ENCODE measurements around the gene PDP2.

The PDP2 gene

DNA sequence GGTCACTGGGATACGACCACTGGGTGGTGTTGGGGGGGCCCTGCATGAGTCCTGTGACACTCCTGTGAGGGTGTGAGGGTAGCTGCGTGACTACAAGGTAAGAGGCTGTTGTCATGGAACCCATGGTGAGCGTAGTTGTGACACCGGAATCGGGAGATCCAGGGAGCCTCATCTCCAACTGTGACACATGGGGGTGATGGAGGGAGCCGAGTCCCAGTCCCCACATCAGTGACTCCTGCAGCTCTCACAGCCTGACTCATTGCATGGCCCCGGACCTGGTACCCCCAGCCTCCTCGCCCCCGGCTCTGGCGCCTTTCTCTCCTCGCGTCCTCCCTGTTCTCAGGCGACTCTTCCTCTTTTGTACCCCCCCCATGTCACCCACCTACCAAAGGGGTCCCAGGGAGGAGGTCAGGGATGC lies 24.1 kb downstream of the PDP2 start:
- no peak for DNase-seq (ENCODE audit: low spot score)

DNA sequence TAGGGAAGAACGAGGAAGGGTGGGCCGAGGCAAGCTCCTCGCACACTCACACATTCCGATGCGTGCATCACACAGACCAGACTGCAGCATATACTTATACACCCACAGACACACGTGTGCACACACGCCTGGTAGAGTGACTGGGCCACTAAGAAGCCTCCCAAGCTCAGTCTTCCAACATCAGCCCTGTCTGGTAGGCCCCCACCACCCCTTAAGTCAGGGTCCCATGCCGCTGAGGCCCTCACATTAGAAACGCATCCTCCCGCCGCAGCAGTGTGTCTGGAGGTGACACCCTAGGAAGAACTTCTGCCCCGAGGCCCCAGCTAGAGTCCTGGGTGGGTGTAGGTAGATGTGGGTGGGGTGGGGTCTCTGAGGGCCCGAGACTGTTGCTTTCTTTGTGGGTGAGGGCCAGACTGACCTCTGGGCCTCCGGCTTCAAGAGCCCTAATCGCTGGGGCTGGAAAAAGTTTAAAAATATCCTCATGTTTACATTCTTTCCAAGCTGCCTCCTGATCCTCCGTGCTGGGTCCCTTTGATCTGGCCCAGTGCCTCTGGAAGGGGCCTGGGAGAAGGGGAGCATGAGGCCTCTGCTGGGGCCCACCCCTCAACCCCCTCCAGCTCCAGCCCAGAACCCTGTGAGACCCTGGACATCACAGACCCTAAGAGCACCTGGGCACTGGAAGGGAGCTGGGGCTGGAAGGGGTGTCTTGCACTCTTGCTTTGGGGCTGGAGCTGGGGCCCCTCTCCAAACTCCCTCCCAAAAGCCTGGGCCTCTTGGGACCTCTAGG lies 24.7 kb downstream of the PDP2 start:
- DNase-seq (ENCODE audit: low spot score): no peak

GRCh38 chr16:66905633-66906539 lies 25.6 kb downstream of the PDP2 start:
- DNase-seq (ENCODE audit: low spot score): peak; percentile 65

DNA sequence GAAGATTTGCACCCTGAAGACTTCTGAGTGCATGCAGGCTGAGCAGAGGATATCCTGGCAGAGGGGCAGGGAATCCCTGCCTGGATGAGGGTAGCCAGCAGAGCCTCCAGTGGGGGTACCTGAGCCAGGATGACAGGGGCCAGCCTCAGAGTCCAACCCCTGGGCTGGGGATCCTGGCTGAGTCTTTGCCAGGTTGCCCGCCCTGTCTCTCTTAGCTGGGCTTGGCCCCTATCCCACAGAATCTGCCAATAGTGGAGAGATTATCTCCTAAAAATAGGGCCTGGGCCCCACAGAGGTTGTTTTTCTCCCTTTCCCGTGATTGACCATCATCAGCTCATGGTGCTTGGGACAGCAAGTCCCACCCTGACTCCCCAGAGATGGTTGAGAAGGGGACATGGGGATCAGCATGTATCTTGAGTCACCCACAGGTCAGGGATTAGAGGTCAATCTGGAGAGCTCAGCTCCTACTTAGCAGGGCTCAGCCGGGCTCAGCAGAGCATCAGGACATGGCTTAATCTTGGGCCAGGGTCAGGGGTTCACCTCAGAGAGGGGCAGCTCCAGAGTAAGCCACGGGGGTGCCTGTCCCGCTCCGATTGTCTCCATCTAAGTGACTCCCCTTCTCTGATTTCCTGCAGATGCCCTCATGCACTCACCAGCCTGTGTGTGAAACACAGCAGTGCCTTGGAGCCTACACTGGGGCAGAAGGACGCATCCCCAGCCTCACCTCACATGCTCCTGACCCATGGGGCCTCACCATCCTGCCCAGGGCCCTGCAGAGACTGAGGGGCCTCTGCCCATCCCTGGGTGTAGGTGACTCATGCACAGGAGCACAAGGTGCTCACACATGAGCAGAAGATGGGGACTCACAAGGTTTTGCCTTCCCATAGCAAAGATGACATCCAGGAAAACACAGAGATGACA lies 26.9 kb downstream of the PDP2 start:
- no peak for DNase-seq (ENCODE audit: low spot score)

DNA sequence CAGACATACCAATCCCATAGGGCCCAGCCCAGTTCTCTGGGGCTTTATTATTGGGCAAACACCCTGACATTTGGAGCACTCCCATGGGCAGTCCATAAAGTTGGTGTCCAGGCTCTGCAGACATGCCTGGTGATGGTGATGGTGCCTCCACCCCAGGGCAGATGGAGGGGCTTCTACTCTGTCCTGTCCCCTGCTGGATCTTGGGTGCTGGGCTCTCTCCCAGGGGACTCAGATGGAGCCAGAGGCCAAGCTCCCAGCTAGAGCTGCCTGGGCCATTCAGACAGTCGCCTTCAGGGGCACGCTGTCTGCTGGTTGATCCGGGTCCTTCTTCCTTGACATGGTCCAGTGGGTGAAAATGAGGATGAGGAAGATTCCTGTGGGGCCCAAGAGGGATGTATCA lies 27.8 kb downstream of the PDP2 start:
- DNase-seq (ENCODE audit: low spot score): no peak

DNA sequence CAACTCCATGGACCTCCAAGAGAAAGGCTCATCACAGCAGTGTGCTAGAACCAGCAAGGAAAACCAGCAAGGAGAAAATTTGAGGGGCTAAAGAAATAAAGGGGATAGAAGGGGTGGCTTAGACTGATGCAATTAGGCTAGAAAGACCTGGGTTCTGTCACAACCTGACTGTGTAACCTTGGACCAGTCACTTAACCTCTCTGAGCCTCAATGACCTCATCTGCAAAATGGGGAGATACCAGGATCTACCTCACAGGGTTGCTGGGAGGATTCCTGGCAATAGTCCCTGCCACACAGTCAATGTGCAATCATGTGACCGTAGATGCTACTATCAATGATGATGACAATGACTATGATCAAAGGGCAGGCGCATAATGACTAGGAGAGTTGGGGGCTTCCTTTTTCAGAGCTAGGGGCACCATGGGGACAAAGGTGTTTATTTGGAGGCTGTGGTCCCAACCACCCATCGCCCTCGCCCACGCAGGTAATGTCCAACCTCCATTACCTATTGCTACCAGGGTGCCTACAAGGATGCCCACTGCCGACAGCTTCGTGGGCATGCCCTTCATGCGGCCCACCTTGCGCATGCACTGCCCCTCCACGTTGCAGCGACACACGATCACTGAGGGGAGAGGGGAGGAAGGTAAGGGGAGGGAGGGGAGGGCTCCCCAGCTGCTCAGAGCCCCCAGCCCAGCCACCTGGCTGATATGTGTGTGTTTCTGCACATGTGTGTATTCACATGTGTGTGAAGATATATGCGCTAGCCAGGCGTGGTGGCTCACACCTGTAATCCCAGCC lies 28.6 kb downstream of the PDP2 start:
- DNase-seq (ENCODE audit: low spot score): no peak

DNA sequence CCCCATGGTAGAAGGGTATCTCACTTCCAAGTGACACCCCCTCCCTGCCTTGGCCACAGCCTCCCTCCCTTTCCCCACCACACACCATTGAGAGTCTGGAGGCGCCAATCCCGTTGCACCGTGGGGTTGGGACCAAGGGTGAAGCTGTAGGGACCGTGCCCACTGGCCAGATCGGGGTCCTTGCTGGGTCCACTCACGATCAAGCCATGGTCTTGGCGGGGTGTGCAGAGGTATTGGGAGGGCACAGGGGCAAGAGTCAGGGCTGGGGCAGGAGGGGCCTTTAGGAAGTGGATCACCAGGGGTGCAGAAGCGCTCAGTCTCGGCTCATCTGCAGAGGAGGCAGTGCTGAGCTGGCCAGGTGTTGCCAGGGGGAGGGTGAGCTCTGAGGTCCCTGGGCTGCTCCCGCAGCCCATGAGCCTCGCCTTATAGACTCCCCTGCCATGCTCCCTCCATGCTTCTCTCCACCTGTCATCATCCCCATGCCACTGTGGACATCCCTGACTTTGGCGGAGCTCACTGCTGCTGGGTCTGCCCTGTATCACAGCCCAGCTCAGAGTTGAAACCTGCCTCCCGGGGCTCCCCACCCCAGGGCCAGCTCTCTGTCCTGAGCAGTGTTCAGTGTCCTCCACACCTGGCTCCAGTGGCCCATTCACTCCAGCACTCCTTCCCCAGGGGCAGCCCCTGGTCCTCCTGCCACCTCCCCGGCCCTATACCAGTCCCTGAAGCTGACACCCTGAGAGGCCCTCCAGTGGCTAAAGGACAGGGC lies 30.0 kb downstream of the PDP2 start:
- DNase-seq (ENCODE audit: low spot score): no peak

DNA sequence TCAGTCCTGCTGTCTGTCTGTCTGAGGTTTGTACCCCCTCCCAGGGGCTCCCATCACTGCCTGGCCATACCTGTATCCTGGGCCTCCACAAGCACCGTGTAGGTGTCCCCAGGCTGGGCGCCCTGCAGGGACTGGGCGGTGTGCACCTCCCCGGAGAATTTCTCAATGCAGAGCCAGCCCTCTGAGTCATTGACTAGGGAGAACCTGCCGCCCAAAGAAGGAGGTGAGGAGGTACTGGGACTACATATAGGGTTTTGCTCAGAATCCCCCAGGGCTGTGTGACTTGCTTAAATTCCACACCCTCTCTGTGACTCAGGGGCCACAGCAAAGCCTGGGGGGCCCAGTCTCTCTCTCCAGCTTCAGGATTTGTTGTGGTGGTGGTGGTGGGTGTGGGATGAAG lies 30.8 kb downstream of the PDP2 start:
- DNase-seq (ENCODE audit: low spot score): peak; percentile 41

GRCh38 chr16:66911801-66912200 lies 31.5 kb downstream of the PDP2 start:
- DNase-seq (ENCODE audit: low spot score): no peak

GRCh38 chr16:66913081-66913480 lies 32.8 kb downstream of the PDP2 start:
- DNase-seq (ENCODE audit: low spot score): no peak

DNA sequence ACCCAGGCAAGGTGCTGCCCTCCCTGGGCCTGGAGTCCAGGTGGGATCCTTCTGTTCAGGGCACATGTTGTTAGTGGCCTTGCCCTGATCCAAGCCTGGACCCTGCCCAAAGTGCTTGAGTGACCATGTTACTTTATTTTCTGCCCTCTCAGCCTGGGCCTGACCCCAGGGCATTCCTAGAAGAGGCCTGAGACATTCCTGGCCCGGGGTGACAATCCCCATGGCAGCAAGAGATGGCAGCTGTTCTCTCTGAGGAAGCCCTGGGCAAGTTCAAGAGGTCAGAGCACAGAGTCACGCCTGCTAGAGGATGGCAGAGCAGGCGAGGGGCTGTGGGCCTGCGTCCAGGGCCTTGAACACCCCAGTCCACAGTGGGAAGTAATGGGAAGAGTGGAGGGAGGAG lies 33.4 kb downstream of the PDP2 start:
- no peak for DNase-seq (ENCODE audit: low spot score)

DNA sequence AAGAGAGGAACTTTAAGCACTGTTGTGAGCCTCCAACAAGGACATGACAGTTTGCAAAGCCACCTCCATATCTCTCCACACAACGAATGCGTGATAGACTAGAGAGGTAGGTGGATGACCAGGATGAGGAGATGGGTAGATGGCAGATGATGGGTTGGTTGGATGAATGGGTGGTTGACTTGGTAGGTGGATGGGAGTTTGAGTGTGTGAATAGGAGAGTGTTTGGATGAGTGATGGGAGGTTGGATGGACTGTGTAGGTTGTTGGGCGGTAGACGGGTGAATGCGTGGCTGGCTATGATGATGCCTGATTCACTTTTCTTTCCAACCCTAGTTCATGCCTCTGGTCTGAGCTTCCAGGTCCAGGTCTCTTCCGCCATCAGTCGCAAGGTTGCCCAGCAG lies 34.2 kb downstream of the PDP2 start:
- no peak for DNase-seq (ENCODE audit: low spot score)

DNA sequence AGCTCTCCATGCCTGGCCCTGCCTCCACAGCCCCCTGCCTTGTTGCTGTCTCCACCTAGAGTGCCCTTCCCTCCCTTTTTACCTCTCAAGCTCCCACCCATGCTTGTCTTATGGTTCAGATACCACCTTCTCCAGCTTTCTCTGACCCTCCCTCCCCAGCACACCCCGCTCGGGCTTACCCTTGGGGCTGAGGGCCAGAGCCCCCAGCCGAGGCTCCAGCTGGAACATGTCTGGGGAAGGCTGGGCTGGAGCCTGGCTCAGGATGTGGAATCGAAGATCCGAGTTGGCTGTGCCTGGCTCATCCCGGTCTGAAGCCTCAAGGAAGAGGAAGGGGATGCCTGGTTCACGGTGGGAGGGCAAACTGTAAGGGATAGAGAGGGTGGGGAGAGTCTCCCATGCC lies 34.7 kb downstream of the PDP2 start:
- DNase-seq (ENCODE audit: low spot score): no peak

DNA sequence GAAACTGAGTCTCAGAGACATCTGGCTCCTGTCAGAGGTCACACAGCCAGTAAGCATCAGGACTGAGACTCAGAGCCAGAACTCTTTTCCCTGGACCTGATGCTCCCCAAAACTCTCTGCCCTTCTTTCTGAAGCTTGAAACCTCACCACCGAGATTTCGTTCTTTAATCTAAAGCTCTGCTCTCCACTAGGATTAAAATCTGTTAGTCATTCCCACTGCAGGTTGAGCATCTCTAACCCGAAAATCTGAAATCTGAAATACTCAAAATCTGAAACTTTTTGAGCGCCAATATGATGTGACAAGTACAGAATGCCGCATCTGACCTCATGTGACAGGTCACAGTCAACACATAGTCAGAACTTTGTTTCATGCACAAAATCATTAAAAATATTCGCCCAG lies 36.2 kb downstream of the PDP2 start:
- no peak for DNase-seq (ENCODE audit: low spot score)

DNA sequence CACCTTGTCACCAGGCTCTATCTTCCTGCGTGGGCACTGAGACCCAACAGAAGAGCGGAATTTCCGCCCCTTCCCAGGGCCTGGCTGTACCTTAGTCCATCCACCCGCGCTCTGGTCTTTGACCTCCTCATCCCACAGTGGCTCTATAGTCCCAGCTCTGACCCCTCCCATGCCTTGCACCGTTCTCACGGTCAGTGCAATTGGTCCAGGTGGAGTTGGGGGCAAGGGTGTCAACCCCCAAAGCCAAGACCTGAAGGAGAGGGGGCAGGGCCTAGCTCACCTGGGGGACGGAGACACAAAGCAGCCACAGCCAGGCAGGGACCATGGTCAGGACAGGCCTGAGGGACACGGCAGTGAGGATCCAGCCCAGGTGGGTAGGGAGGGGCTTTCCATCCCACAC lies 37.4 kb downstream of the PDP2 start:
- DNase-seq (ENCODE audit: low spot score): no peak

DNA sequence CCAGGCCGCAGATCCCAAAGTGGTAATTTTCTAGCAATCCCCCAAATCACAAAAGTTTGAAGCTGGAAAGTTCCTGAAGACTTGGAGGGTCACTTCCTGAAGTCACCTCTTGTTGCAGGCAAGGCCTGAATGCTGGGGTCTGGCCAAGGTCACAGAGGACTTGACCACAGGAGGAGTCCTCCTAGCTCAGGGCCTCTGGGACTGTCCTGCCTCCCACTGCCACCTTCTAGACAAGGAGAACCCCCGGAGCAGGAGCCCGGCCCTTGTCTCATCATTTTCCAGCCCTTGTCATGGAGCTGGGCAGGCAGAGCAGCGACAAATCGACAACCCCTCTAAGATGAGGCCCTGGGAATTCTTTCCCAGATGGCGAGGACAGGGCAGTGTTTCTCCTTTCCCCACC lies 38.0 kb downstream of the PDP2 start:
- no peak for DNase-seq (ENCODE audit: low spot score)

DNA sequence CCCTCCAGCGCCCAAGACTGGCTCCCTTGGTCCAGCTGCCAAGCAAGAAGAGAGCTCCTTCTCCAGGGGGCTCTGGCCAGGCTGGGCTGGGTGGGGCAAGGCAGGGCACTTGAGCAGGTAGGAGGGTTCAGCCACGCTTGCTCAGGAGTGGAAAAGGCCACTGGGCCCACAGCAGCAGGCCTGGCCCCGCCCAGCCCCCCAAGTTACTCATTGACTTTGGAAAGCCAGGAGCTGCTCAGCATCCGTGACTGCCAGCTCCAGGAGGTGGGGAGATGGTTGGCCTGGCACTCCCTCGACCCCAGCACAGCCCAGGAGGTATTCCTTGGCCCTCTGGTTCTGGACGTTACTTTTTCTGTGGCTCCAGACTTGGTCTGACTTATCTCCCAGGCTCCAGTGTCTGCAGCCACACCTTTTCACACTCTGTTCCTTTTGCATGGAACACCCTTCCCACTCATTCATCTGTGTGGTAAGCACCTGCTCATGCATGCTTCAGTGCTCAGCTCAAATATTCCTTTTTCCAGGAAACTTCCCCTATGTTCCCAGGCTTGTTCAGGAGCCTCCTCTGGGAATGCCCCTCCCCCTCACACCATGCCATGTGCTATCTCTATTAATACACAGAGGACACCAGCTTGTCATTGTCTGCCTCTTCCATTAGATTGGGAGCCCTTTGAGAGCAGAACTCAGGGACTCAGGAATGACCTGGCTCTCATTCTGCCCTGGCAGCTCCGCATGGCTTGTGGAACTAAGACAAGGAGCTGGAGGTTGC lies 38.7 kb downstream of the PDP2 start, which contains the start of gene CDH16:
CDH16 (minus strand) TSS at position 83 of the 766 bp plus-strand sequence. CDS start 820 bp downstream, outside the sequence.
- peak; percentile 93 for DNase-seq (ENCODE audit: low spot score)

DNA sequence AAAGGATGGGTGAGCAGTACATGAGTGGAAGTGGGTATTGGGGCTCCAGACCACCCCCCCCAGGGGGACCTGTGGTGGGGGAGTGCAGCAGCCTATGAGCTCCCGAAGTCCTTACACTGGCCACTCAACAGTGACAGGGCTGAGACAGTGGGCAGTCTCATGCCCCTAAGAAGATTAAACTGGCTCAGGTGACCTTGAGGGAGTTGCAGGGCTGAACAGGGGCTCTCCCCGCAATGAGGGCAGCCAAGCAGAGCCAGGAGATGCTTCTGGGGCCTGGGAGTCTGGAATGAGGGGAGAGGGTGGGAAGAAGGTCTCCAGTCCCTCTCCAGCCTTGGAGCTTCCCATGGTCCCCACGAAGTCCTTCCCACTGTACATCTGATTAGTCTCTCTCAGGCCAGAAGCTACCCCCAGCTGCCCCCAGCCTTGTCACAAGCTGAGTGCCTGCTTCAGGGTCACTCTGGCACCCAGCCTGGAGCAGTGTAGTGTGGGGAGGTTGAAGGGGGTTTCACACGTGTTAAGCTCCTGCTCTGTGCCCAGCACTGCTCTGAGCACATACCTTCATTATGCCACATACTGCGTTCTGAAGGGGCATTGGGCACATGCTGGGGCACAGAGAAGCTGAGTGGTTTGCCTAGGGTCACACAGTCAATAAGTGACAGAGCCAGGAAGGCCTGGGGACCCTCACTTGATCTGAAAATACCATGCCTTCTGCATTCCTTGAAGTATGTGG lies 39.4 kb downstream of the PDP2 start:
- peak; percentile 26 for DNase-seq (ENCODE audit: low spot score)

DNA sequence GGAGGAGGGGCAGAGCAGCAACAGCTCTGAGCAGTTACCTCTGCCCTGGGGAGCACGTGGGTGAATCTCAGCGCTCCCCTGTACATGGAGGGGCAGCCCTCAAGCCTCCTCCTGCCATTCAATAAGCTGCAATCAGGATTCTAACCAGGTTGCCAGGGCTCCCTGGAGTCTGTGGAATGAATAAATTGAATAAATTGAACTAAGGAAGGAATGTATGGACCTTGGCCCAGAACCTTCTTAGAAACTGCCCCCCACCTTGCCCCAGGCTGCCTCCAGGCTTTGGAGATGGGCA lies 39.9 kb downstream of the PDP2 start:
- no peak for DNase-seq (ENCODE audit: low spot score)
